ENCODE measurements around the gene CCT7.

DNA sequence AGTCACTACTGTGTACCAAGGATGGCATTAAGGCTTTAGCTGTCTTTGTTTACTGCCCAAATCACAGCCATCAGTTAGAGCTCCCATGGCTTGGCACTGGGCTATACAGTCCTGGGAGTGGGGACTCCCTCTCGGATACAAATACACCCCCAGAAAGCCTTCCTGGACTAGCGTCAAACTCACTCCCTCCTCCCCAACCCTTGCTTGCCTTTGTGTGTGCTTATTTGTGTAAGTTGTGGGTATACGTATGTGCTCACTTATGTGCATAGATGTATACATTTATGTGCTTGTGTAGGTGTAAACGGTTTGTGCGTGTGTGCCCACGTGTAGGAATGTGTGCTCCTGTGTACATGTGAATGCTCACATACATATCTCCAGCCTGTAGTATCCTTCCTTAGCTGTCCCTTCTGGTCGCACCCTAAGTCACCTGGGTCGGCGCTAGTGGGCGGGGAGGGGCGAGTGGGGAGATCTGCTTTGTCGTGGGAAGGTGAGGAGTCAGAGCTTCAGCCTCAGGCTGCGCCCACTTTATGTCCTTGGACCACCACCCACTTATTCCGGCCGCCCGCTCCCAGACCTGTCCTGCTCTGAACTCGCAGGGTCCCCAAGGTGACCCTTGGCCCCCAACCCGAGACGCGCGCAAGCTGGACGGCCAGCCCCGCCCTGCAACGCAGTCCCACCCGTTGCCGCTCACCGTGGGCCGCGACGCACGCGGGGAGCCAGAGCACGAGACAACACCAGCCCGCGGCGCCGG, 1.5 kb upstream of the CCT7 start:
- TF ChIP-seq, protein P1, sequence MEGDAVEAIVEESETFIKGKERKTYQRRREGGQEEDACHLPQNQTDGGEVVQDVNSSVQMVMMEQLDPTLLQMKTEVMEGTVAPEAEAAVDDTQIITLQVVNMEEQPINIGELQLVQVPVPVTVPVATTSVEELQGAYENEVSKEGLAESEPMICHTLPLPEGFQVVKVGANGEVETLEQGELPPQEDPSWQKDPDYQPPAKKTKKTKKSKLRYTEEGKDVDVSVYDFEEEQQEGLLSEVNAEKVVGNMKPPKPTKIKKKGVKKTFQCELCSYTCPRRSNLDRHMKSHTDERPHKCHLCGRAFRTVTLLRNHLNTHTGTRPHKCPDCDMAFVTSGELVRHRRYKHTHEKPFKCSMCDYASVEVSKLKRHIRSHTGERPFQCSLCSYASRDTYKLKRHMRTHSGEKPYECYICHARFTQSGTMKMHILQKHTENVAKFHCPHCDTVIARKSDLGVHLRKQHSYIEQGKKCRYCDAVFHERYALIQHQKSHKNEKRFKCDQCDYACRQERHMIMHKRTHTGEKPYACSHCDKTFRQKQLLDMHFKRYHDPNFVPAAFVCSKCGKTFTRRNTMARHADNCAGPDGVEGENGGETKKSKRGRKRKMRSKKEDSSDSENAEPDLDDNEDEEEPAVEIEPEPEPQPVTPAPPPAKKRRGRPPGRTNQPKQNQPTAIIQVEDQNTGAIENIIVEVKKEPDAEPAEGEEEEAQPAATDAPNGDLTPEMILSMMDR (IDR thresholded peaks at IDR 0.05) = no peak
- TF ChIP-seq POLR2A (IDR thresholded peaks at IDR 0.05) = no peak

All from right lobe of liver (tissue), 4 donors.